OCI-LY1 (cell line): ENCODE results near the gene LHX2.

Source experiments
- CTCF ChIP-seq: fragments of 200-600 bp; sonication (generic), shearing (Covaris generic); IDR thresholded peaks from 2 replicates; pipeline ENCODE4 v1.5.1; 2017; ENCODE audit warnings: mild to moderate bottlenecking, antibody characterized with exemption, low read length, moderate library complexity, mixed read lengths
- EZH2 ChIP-seq: fragments of 200-600 bp; sonication (generic), shearing (Covaris generic); IDR thresholded peaks from 2 replicates; pipeline ENCODE4 v1.8.0; 2017; ENCODE audit warnings: borderline replicate concordance, mixed run types, mild to moderate bottlenecking, antibody characterized with exemption, low read length, moderate library complexity, mixed read lengths

- TF ChIP-seq CTCF (no peak), EZH2 (no peak)
Observed at GRCh38 chr9:124004593-124004992, 7.0 kb upstream of the LHX2 start.
